CD4-positive, alpha-beta T cell treated with Interleukin-4 for 1 hour (primary cell): ENCODE results near the gene EME1.
"Not testable (repeated sequence)": the region's sequence is repeated elsewhere in the genome, so short reads cannot be mapped to it uniquely, and the experiment has no call there.

ENCODE experiments used
- DNase-seq, 2 donors: peaks; one replicate each; pipeline ENCODE4 v3.0.0-alpha.2; 2020 to 2022

EME1 gene, protein sequence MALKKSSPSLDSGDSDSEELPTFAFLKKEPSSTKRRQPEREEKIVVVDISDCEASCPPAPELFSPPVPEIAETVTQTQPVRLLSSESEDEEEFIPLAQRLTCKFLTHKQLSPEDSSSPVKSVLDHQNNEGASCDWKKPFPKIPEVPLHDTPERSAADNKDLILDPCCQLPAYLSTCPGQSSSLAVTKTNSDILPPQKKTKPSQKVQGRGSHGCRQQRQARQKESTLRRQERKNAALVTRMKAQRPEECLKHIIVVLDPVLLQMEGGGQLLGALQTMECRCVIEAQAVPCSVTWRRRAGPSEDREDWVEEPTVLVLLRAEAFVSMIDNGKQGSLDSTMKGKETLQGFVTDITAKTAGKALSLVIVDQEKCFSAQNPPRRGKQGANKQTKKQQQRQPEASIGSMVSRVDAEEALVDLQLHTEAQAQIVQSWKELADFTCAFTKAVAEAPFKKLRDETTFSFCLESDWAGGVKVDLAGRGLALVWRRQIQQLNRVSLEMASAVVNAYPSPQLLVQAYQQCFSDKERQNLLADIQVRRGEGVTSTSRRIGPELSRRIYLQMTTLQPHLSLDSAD

DNA sequence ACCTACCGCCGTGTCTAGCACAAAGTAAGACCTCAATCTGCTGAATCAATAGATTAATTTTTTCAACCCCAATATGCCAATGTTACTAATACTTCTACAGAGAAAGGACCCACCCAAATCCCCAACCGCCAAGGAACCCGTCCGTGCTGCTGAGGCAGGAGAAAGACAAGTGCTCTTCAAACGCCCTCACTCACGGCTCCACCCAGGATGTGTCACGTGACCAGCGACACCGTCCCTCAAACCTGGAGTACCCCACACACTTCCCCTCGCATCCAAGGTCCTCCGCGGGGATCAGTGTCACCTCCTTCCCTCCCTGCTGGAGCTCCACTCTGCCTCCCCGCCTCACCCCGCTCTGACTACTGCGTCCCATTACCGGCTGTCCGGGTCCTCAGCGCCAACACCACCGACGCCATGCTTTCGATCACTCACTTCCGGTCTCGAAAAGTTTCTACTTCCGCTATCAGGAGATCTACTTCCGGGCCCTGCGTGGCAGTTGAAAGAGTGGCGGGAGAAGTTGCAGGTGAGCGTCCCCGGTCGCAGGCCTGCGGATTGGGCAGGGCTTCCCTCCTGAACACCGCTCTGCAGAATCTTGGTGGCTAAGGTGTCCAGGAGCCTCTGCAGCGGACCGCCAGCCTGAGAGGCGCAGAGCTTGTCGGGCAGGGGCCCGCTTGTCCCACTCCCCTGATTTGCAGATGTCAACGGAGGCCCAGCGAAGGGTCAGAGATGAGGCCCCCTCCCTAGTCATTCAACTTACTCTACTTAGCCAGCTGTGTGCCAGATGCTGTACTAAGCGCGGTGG is at the start of gene EME1, which contains the start of gene MRPL27:
Gene EME1, plus strand, starts transcription at position 472 of the 799 bp plus-strand sequence. CDS start 1,980 bp downstream, outside the sequence.
Gene MRPL27, minus strand, starts transcription at position 427 of the 799 bp plus-strand sequence. Its CDS starts 14 bp downstream, at position 413.
- DNase-seq, result peak; percentile 86 to 92

- DNase-seq, result no peak
Measured at GRCh38 chr17:50325906-50326305, 47.1 kb upstream of the EME1 start.

DNA sequence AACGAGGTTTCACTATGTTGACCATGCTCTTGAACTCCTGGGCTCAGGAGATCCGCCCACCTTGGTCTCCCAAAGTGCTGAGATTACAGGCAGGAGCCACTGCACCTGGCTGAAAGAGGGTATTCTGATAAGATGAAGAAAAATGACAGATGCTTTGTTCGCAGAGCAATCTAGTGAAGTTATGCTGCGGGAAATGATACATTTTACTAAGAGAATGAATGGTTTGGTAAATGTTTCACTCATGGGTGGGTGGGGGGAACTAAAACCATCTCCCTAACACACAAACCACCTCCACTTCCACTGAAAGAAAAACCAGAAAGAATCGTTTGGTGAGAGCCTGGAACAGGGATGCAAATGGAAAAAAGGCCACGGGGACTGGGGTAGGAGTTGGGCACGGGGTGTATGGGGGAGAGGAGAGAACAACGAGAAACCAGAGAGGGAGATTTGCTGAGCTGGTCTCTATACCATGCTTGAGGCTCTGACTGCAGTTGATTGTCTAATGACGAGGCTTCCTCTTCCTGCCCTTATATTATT is 46.1 kb upstream of the EME1 start:
- DNase-seq, result no peak

GRCh38 chr17:50328363-50329325 is 44.4 kb upstream of the EME1 start:
- no peak for DNase-seq

- no peak for DNase-seq
Measured at GRCh38 chr17:50329716-50330115, 43.3 kb upstream of the EME1 start.

GRCh38 chr17:50330151-50330775 is 42.8 kb upstream of the EME1 start:
- DNase-seq, result no peak

DNA sequence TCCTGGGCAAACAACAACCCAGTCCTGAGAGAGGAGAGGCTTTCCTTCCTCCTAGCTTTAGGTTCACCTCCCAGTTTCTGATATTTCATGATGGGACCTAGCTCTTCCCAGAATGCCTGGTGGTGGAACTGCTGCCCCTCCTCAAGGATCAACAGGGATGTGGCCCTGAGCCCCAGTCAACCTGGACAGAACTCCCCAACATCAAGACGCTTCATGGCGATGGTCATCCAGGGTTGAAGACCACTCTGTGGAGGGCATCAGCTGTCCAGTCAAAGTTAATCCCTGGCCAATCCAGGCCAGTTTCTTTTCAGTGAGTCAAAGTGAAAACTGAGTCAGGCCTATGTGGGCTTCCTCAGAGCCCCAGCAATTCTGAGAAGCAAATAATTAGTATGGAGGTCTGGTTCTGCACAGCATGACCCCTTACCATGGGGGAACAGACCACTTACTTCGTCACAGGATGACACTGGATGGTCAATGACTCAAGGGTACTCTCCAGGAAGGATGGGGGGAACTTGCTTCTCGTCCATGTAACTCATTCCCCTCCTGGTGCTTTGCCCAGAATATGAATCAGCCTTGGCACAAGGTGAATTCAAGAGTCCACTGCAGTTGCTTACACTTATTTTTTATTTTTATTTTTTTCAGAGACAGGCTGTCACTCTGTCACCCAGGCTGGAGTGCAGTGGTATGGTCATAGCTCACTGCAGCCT is 41.8 kb upstream of the EME1 start:
- no peak for DNase-seq

DNA sequence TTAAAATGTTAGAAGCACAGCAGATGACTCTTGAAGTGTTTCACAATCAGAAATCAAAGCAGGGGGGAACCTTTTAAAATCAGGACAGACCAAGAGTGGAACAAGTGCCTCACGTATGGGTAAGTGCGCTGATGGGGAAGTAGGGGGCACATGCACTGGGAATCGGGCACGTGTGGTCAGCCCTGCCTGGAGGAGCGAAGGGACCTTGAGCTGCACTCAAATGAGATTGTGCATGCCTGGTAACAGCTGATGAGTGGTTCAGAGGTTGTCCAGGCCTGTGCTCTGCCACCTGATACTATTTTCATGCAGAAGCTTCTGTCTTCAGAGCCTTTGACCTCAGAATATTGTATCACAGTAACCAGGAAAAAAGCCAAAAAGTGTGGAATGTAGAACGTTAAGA is 40.8 kb upstream of the EME1 start:
- no peak for DNase-seq

- DNase-seq, result not testable (repeated sequence)
Measured at GRCh38 chr17:50333291-50334057, 39.6 kb upstream of the EME1 start.

- DNase-seq, result no peak
Measured at GRCh38 chr17:50337956-50338355, 35.1 kb upstream of the EME1 start.

DNA sequence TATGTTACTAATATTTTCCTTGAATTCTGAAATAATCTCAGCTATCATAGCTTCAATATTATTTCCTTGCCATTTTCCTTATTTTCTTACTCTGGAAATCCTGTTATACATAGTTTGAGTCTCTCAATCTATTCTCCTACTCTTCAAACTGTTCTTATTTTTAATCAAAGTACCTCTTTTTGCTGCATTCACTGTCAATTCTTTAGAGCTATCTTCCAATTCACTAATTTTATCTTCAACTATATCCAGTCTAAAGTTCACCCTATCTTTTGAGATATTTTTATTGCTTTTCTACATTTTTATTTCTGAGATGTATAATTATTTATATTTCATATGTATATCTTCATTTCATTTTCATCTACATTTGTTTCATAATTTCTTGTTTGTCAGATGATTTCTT is 34.4 kb upstream of the EME1 start:
- no peak for DNase-seq

DNA sequence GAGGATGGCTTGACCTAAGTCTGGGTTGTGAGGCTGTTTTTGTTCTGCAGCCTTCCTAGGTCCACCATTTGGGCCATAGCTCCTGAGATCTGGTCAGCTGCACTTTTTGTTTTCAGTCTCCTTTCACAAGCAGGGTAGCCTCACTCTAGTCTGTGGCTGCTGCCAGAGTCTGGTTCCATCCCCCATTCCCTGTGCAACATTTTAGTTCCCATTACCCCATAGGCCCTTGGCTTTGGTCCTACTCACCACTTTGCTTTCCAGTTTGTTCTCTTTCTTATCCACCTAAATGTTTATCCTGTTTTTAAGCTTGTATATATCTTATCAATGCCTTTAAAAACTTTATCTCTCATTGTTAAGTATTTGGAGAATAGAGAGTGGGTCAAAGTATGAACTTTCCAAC is 33.6 kb upstream of the EME1 start:
- DNase-seq, result no peak

DNA sequence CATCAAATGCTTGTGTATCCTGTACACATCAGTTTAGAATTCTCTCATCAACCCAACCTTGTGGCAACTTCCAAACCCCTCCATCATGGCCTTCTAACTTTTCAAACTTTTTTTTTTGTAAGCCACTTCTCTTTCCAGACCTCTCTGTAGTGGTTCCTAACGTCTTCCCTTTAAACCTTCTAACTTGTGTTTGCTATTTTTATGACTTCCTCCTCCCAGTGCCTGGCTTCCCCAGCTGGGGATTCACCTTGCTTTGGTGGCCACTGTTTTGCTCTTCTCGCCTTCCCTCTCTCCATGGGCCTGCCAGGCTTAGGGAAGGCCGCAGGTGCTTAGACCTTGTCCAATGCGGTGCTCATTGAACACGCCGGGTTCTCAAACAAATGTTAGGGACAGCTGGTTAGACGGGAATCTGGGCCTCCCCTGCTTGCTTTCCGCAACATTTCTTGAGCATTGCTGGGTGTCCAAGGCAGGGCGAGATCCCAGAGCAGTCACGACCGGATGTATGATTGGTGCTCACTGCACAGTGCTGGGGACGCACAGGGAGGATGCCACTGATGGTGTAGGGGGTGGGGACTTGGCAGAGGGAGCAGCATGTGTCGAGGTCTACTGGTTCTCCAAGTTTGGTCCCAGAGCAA is 28.2 kb upstream of the EME1 start:
- DNase-seq, result no peak

DNA sequence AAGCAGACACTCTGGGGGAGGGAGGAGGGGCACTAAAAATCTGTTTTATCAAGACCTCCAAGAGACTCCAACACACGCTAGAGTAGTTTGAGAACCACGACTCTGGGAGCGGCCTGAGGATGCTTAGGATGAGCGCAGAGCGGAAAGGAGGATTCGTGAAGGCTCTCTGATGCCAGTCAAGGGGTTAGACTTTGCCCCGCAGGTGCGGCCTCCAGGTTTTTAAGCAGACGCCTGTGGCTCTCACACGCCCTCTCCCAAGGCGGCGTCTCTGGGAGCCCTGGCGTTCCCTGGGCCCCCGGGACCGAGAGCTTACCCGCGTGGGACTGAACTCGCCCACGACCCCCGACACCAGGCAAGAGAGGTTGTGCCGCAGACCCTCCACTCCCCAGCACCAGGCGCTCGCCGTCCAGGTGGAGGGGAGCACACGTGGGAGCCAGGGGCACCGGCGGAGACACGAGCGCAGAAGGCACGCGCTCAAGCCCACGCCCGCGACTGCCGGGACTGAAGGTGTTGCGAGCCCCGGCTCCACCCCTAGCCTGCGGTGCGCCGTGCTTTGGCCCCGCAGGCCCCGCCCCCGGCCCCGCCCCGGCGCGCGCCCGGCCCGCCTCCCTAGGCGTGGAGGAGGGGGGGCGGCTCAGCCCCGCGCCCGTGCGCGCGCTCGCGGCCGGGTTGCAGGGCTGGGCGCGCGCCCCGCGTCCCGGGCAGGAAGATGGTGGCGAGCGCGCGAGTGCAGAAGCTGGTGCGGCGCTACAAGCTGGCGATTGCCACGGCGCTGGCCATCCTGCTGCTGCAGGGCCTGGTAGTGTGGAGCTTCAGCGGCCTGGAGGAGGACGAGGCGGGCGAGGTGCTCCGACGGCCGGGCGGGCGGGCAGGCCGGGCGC is 27.4 kb upstream of the EME1 start, which contains the start of gene XYLT2:
Gene XYLT2, plus strand, starts transcription at position 695 of the 881 bp plus-strand sequence. Its CDS starts 15 bp downstream, at position 710.
- DNase-seq, result peak; percentile 89 to 92

DNA sequence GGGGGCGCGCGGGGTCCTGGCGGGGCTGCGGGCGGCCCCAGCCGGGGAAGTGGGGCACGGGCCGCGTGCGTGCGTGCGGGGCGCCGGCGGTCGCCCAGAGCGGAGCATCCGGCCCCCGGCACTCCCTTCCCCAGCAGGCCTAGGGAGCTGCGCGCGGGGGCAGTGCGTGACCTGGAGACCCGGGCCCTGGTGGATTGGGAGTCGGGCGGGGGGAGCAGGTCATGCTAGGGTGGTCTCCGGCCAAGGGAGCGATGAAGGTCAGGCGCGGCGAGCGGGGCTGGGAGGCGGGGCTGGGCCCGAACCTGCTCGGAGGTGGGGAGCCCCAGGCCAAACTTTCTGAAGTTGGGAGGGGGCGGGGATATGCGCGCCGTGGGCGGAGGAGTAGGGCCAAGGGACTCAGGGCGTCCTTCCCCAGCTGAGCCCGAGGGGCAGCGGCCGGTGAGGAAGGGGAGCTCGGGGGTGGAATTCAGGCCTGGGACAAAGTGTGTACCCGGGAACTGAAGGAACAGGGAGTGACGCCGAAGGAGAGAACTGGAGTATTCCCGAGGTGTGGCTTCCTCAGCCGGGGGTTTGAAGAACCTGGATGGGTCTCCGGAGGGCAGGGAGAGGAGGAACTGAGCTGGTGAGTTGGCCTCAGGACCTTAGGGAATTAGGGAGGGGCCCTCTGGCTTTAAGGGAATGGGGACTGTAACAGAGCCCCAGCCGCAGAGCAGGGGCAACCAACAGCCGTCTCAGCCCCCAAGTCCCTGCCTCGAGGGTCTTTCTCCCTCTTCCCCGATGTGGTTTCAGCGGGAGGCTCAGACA is 26.5 kb upstream of the EME1 start:
- DNase-seq, result peak in 1 of 2 donors; percentile 4

DNA sequence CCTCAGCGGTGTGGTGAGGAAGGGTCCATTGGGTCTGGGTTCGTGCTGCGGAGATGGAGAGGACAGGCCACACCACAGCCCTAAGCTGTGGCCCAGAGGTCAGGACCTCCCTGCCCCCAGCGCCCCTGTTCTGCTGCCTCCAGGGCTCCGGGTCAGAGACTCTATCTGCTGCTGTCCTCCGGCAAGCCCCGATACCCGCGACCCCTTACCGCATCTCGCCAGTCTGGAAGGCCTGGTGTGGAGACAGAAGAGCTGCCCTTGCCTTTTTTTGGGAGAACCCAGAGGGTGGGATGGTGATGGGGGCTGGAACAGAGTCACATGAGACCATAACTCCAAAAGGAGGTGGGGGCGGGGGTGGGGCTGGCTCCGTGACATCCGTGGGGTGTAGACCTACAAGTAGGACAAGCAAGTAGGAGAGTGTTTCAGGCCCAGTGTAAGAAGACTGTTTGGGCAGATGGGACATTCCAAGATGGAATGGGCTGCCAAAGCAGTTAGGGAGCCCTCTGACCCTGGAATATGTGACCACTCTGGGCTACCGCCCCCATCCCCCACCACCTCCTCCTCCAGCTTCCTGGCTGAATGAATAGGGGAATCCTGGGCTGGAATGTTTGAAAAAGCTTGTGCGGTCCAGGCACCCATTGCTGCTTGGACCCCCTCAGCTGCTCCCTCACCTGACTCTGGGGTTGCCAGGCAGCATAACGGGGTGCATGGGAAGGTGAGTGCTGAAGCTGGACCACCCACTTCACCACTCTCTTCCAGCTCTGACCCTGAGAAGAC is 25.7 kb upstream of the EME1 start:
- DNase-seq, result no peak

DNA sequence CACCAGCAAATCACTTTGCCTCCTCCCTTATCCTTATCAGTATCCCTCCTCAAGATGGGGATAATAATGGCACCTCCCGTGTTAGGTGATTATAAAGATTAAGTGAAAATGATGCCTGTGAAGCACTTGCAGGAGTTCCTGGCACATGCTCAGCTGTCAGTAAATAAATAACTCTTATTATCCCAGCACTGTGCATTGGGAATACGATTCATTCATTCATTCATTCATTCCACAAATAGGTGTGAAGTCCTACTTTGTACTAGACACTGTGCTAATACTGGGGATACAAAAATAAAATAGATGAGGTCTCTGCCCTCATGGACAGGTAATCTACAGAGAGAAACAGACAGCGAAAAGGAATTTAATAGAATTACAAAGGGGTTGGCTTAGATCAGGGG is 25.1 kb upstream of the EME1 start:
- DNase-seq, result no peak
